NCI-H1694 treated with DMSO at 0.1 percent for 48 hours (cell line): Measurements from ENCODE around the gene IRF5.
"Not testable (repeated sequence)": the region's sequence is repeated elsewhere in the genome, so short reads cannot be mapped to it uniquely, and the experiment has no call there.

Experiments
- DNase-seq: peaks from one replicate; lab custom pipeline; 2025; lab: John Stamatoyannopoulos, UW

IRF5 gene

GRCh38 chr7:128959296-128959695 is 21.6 kb downstream of the IRF5 start:
- DNase-seq = no peak

GRCh38 chr7:128961030-128961659 is 23.4 kb downstream of the IRF5 start:
- no peak for DNase-seq

- DNase-seq = no peak
Measured at GRCh38 chr7:128962899-128963298, 25.2 kb downstream of the IRF5 start.

- no peak for DNase-seq
Measured at GRCh38 chr7:128963327-128963757, 25.6 kb downstream of the IRF5 start.

GRCh38 chr7:128968624-128969023 is 30.9 kb downstream of the IRF5 start:
- DNase-seq = no peak

GRCh38 chr7:128974241-128974934 is 36.7 kb downstream of the IRF5 start:
- DNase-seq = no peak

- DNase-seq = no peak
Measured at GRCh38 chr7:128982105-128982504, 44.4 kb downstream of the IRF5 start.

GRCh38 chr7:128985660-128986059 is 47.9 kb downstream of the IRF5 start:
- no peak for DNase-seq

- no peak for DNase-seq
Measured at GRCh38 chr7:128986609-128987008, 48.9 kb downstream of the IRF5 start.

GRCh38 chr7:128988372-128988771 is 50.6 kb downstream of the IRF5 start:
- no peak for DNase-seq

GRCh38 chr7:128989961-128990360 is 52.2 kb downstream of the IRF5 start:
- no peak for DNase-seq

GRCh38 chr7:128993419-128993818 is 55.7 kb downstream of the IRF5 start:
- no peak for DNase-seq

- not testable (repeated sequence) for DNase-seq
Measured at GRCh38 chr7:128994560-128994959, 56.8 kb downstream of the IRF5 start.

GRCh38 chr7:128997181-128997580 is 59.5 kb downstream of the IRF5 start:
- DNase-seq = no peak
